Lung (tissue), 12 donors: ENCODE measurements around the gene ASTN1. TPM values are rescaled to one million over a fixed set of nuclear protein-coding genes. Genes with fewer than 3 reads are reported as not detected.

ENCODE experiments used
- ATAC-seq: fragments of 200-7000 bp; cut with Tn5 transposase; one replicate; pipeline ENCODE4 v1.9.1; 2020; ENCODE audit warnings: moderate number of reproducible peaks; ENCODE audit not compliant: insufficient read depth, low FRiP score
- DNase-seq, 3 donors: peaks; one replicate each; pipeline ENCODE4 v3.0.0-alpha.2; 2013 to 2017
- H3K27ac ChIP-seq, 2 donors: one replicate each; pipeline ENCODE4 v1.5.1; 2013; ENCODE audit warnings: mild to moderate bottlenecking in 2 of 2, moderate library complexity in 2 of 2, control low read depth in 1 of 2, inconsistent platforms in 1 of 2, low read depth in 1 of 2, low read length in 1 of 2
- H3K27me3 ChIP-seq, 3 donors: one replicate each; pipeline ENCODE4 v1.5.1; 2013; ENCODE audit warnings: low read length in 2 of 3; ENCODE audit not compliant: control insufficient read depth in 3 of 3, insufficient read depth in 3 of 3
- H3K36me3 ChIP-seq, 4 donors: one replicate each; pipeline ENCODE4 v1.5.1; 2013; ENCODE audit warnings: low read length in 4 of 4, mild to moderate bottlenecking in 1 of 4, moderate library complexity in 1 of 4; ENCODE audit not compliant: control insufficient read depth in 4 of 4, insufficient read depth in 4 of 4
- H3K4me1 ChIP-seq, 5 donors: one replicate each; pipeline ENCODE4 v1.5.1; 2013; ENCODE audit warnings: low read length in 5 of 5, mild to moderate bottlenecking in 2 of 5, moderate library complexity in 1 of 5; ENCODE audit not compliant: control insufficient read depth in 5 of 5, insufficient read depth in 5 of 5
- H3K4me3 ChIP-seq: one replicate; pipeline ENCODE4 v1.5.1; 2013; ENCODE audit warnings: mild to moderate bottlenecking, control low read depth, moderate library complexity
- H3K9ac ChIP-seq, 2 donors: one replicate each; pipeline ENCODE4 v1.5.1; 2013; ENCODE audit warnings: low read length in 2 of 2, control low read depth in 1 of 2; ENCODE audit not compliant: insufficient read depth in 1 of 2
- H3K9me3 ChIP-seq, 4 donors: one replicate each; pipeline ENCODE4 v1.5.1; 2013; ENCODE audit warnings: low read length in 3 of 4, mild to moderate bottlenecking in 1 of 4, moderate library complexity in 1 of 4; ENCODE audit not compliant: control insufficient read depth in 4 of 4, insufficient read depth in 3 of 4
- CTCF ChIP-seq: IDR thresholded peaks from 2 replicates; pipeline ENCODE4 v1.5.1; 2012; ENCODE audit warnings: mild to moderate bottlenecking; ENCODE audit errors: control extremely low read depth, extremely low read depth
- WGBS, 2 donors: extraction: QIAGEN DNeasy Blood & Tissue Kit; methylation state at CpG; one replicate each; pipeline ENCODE4 v1.1.7; 2013; 5-methylcytosine and 5-hydroxymethylcytosine counted together
- polyA plus RNA-seq, 2 donors: library from polyadenylated mRNA; stranded (reverse); fragments of 200-250 nt; gene quantifications; one replicate each; pipeline ENCODE4 v1.2.1, GENCODE V29; 2013
- total RNA-seq, 2 donors: library from RNA; depleted of rRNA in 1 of 2; stranded (reverse); fragments of >200 nt in 1 of 2; gene quantifications; one replicate each; pipeline ENCODE4 v1.2.1, GENCODE V29; 2014 to 2021
- donor health status: control.
- donor health status: control.
- donor health status: Bipolar disorder and iron deficiency.
- donor health status: healthy.
- donor health status: DM: yes; HTN: yes; CAD: no.

Gene ASTN1
- total and polyA plus RNA-seq, 4 donors, result 0.03 to 3.6 (median 0.08) TPM

GRCh38 chr1:176857632-176858031 lies 306.9 kb downstream of the ASTN1 start:
- Histone ChIP-seq H3K36me3 (no peaks in the 10 kb centered on the region), H3K27me3 (peaks cover 0 to 3% (median 0%) of the 10 kb centered on the region in 3 donors), H3K9me3 (no peaks in the 10 kb centered on the region), H3K9ac (no peak overlapping the region), H3K4me3 (no peak overlapping the region), H3K27ac (no peak overlapping the region), H3K4me1 (peaks cover 0 to 6% (median 3%) of the 10 kb centered on the region in 5 donors)
- 78 to 87% methylated on average over 4 of the region's 4 CpGs for WGBS, 2 donors
- DNase-seq (no peak), ATAC-seq (no peak)
- TF ChIP-seq CTCF, result no peak

GRCh38 chr1:176854758-176855745 lies 309.5 kb downstream of the ASTN1 start:
- DNase-seq, result peak; percentile 38 to 86 (median 73)
- ATAC-seq, result no peak
- 79 to 86% methylated on average over 7 of the region's 7 CpGs for WGBS, 2 donors
- Histone ChIP-seq H3K36me3 (no peaks in the 10 kb centered on the region), H3K27ac (no peak overlapping the region), H3K4me3 (no peak overlapping the region), H3K9ac (no peak overlapping the region), H3K4me1 (peaks cover 0 to 6% (median 3%) of the 10 kb centered on the region in 5 donors), H3K9me3 (peaks cover 0 to 2% (median 0%) of the 10 kb centered on the region in 4 donors), H3K27me3 (peaks cover 0 to 3% (median 0%) of the 10 kb centered on the region in 3 donors)
- TF ChIP-seq CTCF, result no peak

- ATAC-seq, result no peak
- Histone ChIP-seq H3K9ac (no peak overlapping the region), H3K4me1 (peaks cover 0 to 6% (median 3%) of the 10 kb centered on the region in 5 donors), H3K27me3 (peaks cover 0 to 3% (median 0%) of the 10 kb centered on the region in 3 donors), H3K4me3 (no peak overlapping the region), H3K9me3 (peaks cover 0 to 2% (median 0%) of the 10 kb centered on the region in 4 donors), H3K27ac (no peak overlapping the region), H3K36me3 (no peaks in the 10 kb centered on the region)
- peak; percentile 12 to 21 (median 19) for DNase-seq
- 64 to 72% methylated on average over 4 of the region's 4 CpGs for WGBS, 2 donors
- no peak for TF ChIP-seq CTCF
Observed at GRCh38 chr1:176854121-176854520, 310.4 kb downstream of the ASTN1 start.
